Smooth muscle cell (in vitro differentiated cells): ENCODE data around the gene SCP2. TPM values are rescaled to one million over a fixed set of nuclear protein-coding genes. Genes with fewer than 3 reads are reported as not detected.
A peak's percentile ranks its signal among the peaks of the same experiment; 100 is the strongest.
"Not testable (repeated sequence)": the region's sequence is repeated elsewhere in the genome, so short reads cannot be mapped to it uniquely, and the experiment has no call there.

Experiments used
- DNase-seq: peaks from one replicate; lab custom pipeline; 2025; ENCODE audit not compliant: unreplicated experiment; lab: John Stamatoyannopoulos, UW
- H2AFZ ChIP-seq: fragments of 200-600 bp; sonication (generic); 2 replicates; pipeline ENCODE4 v1.6.0; 2016; ENCODE audit warnings: antibody characterized with exemption, low read depth, mild to moderate bottlenecking
- H3F3A ChIP-seq: fragments of 200-600 bp; sonication (generic); 2 replicates; pipeline ENCODE4 v1.6.0; 2017; ENCODE audit warnings: antibody characterized with exemption, low read depth
- H3K27ac ChIP-seq: fragments of 200-600 bp; sonication (generic); 2 replicates; pipeline ENCODE4 v1.5.1; 2016; ENCODE audit warnings: low read depth, mild to moderate bottlenecking
- H3K27me3 ChIP-seq: fragments of 200-600 bp; sonication (generic); 2 replicates; pipeline ENCODE4 v1.6.1; 2016; ENCODE audit warnings: low read depth, mild to moderate bottlenecking
- H3K36me3 ChIP-seq: fragments of 200-600 bp; sonication (generic); 2 replicates; pipeline ENCODE4 v1.5.1; 2016; ENCODE audit warnings: low read depth
- H3K4me1 ChIP-seq: fragments of 200-600 bp; sonication (generic); 2 replicates; pipeline ENCODE4 v1.5.1; 2016; ENCODE audit warnings: low read depth
- H3K4me2 ChIP-seq: fragments of 200-600 bp; sonication (generic); 2 replicates; pipeline ENCODE4 v1.6.0; 2016; ENCODE audit warnings: mild to moderate bottlenecking
- H3K4me3 ChIP-seq: fragments of 200-600 bp; sonication (generic); 2 replicates; pipeline ENCODE4 v1.5.1; 2016; ENCODE audit warnings: mild to moderate bottlenecking
- H3K79me2 ChIP-seq: fragments of 200-600 bp; sonication (generic); 2 replicates; pipeline ENCODE4 v1.6.0; 2016; ENCODE audit warnings: low read depth, mild to moderate bottlenecking
- H3K9ac ChIP-seq: fragments of 200-600 bp; sonication (generic); 2 replicates; pipeline ENCODE4 v1.6.0; 2016; ENCODE audit warnings: low read depth
- H3K9me3 ChIP-seq: fragments of 200-600 bp; sonication (generic); replicated peaks from 2 replicates; pipeline ENCODE4 v1.5.1; 2016; ENCODE audit warnings: low read depth
- H4K20me1 ChIP-seq: fragments of 200-600 bp; sonication (generic); 2 replicates; pipeline ENCODE4 v1.6.0; 2016; ENCODE audit warnings: low read depth
- WGBS: methylation state at CpG from one replicate; pipeline ENCODE4 v1.1.7; 2016; ENCODE audit warnings: low lambda C conversion rate; 5-methylcytosine and 5-hydroxymethylcytosine counted together
- polyA plus RNA-seq: library from polyadenylated mRNA; unstranded; fragments of >200 nt; fragmentation: Nextera tagmentation; extraction: Ambion mirVana; gene quantifications from 2 replicates; pipeline ENCODE4 v1.2.1, GENCODE V29; 2016
- total RNA-seq: library from RNA; depleted of rRNA; stranded (reverse); fragments of >200 nt; gene quantifications from 2 replicates; pipeline ENCODE4 v1.2.3, GENCODE V29; 2014
- TF ChIP-seq, protein P1 (sequence below): fragments of 200-600 bp; sonication (generic); IDR thresholded peaks from 2 replicates; pipeline ENCODE4 v1.5.1; 2017; ENCODE audit warnings: borderline replicate concordance, mild to moderate bottlenecking, antibody characterized with exemption; ENCODE audit not compliant: insufficient read depth, poor library complexity, severe bottlenecking

Gene SCP2
- total and polyA plus RNA-seq, 2 experiments from 2014 or later: 94.8 to 120 TPM

DNA sequence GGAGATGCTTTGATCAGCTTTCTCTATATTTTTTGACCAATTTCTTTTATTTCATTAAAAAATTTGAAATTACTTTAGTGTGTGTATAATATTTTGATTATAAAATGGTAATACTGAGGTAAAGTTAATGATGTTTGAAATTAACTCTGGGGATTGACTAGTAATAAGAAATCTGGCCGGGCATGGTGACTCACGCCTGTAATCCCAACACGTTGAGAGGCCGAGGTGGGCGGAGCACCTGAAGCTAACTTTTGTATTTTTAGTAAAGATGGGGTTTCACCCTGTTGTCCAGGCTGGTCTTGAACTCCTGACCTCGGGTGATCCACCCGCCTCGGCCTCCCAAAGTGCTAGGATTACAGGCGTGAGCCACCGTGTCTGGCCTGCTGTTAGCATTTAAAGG is 17.5 kb downstream of the SCP2 start:
- no peaks in the 10 kb centered on the region for H4K20me1 ChIP-seq
- TF ChIP-seq, protein P1, sequence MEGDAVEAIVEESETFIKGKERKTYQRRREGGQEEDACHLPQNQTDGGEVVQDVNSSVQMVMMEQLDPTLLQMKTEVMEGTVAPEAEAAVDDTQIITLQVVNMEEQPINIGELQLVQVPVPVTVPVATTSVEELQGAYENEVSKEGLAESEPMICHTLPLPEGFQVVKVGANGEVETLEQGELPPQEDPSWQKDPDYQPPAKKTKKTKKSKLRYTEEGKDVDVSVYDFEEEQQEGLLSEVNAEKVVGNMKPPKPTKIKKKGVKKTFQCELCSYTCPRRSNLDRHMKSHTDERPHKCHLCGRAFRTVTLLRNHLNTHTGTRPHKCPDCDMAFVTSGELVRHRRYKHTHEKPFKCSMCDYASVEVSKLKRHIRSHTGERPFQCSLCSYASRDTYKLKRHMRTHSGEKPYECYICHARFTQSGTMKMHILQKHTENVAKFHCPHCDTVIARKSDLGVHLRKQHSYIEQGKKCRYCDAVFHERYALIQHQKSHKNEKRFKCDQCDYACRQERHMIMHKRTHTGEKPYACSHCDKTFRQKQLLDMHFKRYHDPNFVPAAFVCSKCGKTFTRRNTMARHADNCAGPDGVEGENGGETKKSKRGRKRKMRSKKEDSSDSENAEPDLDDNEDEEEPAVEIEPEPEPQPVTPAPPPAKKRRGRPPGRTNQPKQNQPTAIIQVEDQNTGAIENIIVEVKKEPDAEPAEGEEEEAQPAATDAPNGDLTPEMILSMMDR: no peak
- 85% methylated on average over 10 of the region's 10 CpGs for WGBS

GRCh38 chr1:52947490-52947889 is 20.4 kb downstream of the SCP2 start:
- Histone ChIP-seq H3K36me3 (no peaks in the 10 kb centered on the region), H3F3A (no peaks in the 10 kb centered on the region), H3K79me2 (no peaks in the 10 kb centered on the region), H3K27me3 (no peaks in the 10 kb centered on the region), H3K27ac (no peak overlapping the region), H3K9ac (no peak overlapping the region), H3K4me2 (peak overlapping the region; percentile 35), H4K20me1 (no peaks in the 10 kb centered on the region), H3K4me3 (no peak overlapping the region), H3K9me3 (no peaks in the 10 kb centered on the region), H3K4me1 (no peaks in the 10 kb centered on the region), H2AFZ (no peak overlapping the region)
- TF ChIP-seq, protein P1: no peak
- DNase-seq: no peak
- WGBS: 93% methylated on average over 1 of the region's 1 CpG

More for the DNA sequence above, 17.5 kb downstream of the SCP2 start:
- no peaks in the 10 kb centered on the region for H3K36me3 ChIP-seq
- H3K79me2 ChIP-seq: no peaks in the 10 kb centered on the region
- H3F3A ChIP-seq: no peaks in the 10 kb centered on the region
- DNase-seq: no peak
- no peak overlapping the region for H3K9ac ChIP-seq
- no peaks in the 10 kb centered on the region for H3K9me3 ChIP-seq
- no peak overlapping the region for H3K27ac ChIP-seq
- H2AFZ ChIP-seq: no peak overlapping the region
- H3K27me3 ChIP-seq: no peaks in the 10 kb centered on the region
- no peak overlapping the region for H3K4me3 ChIP-seq
- H3K4me2 ChIP-seq: no peak overlapping the region
- H3K4me1 ChIP-seq: no peaks in the 10 kb centered on the region

- H3K4me1 ChIP-seq, H3K36me3 ChIP-seq, H3K27me3 ChIP-seq, H3K4me2 ChIP-seq, H3K79me2 ChIP-seq, H3K9ac ChIP-seq, H3K9me3 ChIP-seq, H2AFZ ChIP-seq, H3K4me3 ChIP-seq, H4K20me1 ChIP-seq, H3K27ac ChIP-seq, H3F3A ChIP-seq, DNase-seq: not testable (repeated sequence)
Measured at GRCh38 chr1:52949602-52950001, 22.5 kb downstream of the SCP2 start.

DNA sequence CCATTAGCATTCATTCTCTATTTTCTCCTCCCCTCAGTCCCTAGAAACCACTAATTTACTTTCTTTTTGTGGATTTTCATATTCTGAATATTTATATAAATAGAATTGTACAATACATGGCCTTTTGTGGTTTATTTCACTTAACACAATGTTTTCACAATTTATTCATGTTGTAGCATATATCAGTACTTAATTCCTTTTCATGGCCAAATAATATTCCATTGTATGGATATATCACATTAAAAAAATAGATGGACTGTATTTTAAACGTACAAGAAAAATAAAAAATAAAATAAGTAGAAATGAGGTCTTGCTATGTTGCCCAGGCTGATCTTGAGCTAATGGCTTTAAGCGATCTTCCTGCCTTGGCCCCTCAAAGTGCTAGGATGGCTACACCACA is 25.0 kb downstream of the SCP2 start:
- Histone ChIP-seq H4K20me1 (no peaks in the 10 kb centered on the region), H3K4me2 (no peak overlapping the region), H3F3A (no peaks in the 10 kb centered on the region), H3K36me3 (no peaks in the 10 kb centered on the region), H3K4me3 (no peak overlapping the region), H3K9me3 (no peaks in the 10 kb centered on the region), H3K9ac (no peak overlapping the region), H3K27ac (no peak overlapping the region), H3K4me1 (no peaks in the 10 kb centered on the region), H2AFZ (no peak overlapping the region), H3K27me3 (no peaks in the 10 kb centered on the region), H3K79me2 (no peaks in the 10 kb centered on the region)
- TF ChIP-seq, protein P1: no peak
- no peak for DNase-seq
- 88% methylated on average over 2 of the region's 2 CpGs for WGBS
